HEK293 (cell line): ENCODE results near the gene ZBP1.

Experiments used
- CTCF ChIP-seq: fragments of 450-650 bp; formaldehyde crosslinking; IDR thresholded peaks from 2 replicates; pipeline ENCODE4 v1.5.1; 2016; ENCODE audit warnings: missing biosample characterization, missing genetic modification characterization
- PATZ1 ChIP-seq: fragments of 450-650 bp; formaldehyde crosslinking; IDR thresholded peaks from 2 replicates; pipeline ENCODE4 v1.5.1; 2016; ENCODE audit warnings: missing biosample characterization, missing genetic modification characterization
- REST ChIP-seq: fragments of 450-650 bp; formaldehyde crosslinking; IDR thresholded peaks from 2 replicates; pipeline ENCODE4 v1.5.1; 2016; ENCODE audit warnings: missing biosample characterization, missing genetic modification characterization
- YY1 ChIP-seq: fragments of 450-650 bp; formaldehyde crosslinking; IDR thresholded peaks from 2 replicates; pipeline ENCODE4 v1.5.1; 2018; ENCODE audit warnings: missing biosample characterization, missing genetic modification characterization
- ZBTB7A ChIP-seq: fragments of 450-650 bp; formaldehyde crosslinking; IDR thresholded peaks from 2 replicates; pipeline ENCODE4 v1.5.1; 2016; ENCODE audit warnings: low read depth, missing biosample characterization, missing genetic modification characterization
- ZNF214 ChIP-seq: fragments of 450-650 bp; formaldehyde crosslinking; IDR thresholded peaks from 2 replicates; pipeline ENCODE4 v1.5.1; 2017; ENCODE audit warnings: missing biosample characterization, mild to moderate bottlenecking, missing genetic modification characterization, borderline replicate concordance
- ZNF626 ChIP-seq: fragments of 450-650 bp; sonication (Bioruptor Pico); formaldehyde crosslinking; IDR thresholded peaks from 2 replicates; pipeline ENCODE4 v1.5.1; 2018; ENCODE audit warnings: missing biosample characterization, missing genetic modification characterization, inconsistent platforms
- ZNF776 ChIP-seq: fragments of 450-650 bp; formaldehyde crosslinking; IDR thresholded peaks from 2 replicates; pipeline ENCODE4 v1.5.0; 2017; ENCODE audit warnings: missing biosample characterization, missing genetic modification characterization, borderline replicate concordance
- TF ChIP-seq, protein P1 (sequence below): fragments of 450-650 bp; formaldehyde crosslinking; IDR thresholded peaks from 2 replicates; pipeline ENCODE4 v1.5.1; 2017; ENCODE audit warnings: missing biosample characterization, missing genetic modification characterization
- TF ChIP-seq, protein P2 (sequence below): fragments of 450-650 bp; formaldehyde crosslinking; IDR thresholded peaks from 2 replicates; pipeline ENCODE4 v1.5.1; 2016; ENCODE audit warnings: missing biosample characterization, missing genetic modification characterization

- TF ChIP-seq ZNF626 (tag by site-specific recombination) = no peak
- no peak for TF ChIP-seq CTCF
- no peak for TF ChIP-seq REST
- TF ChIP-seq, protein P1, sequence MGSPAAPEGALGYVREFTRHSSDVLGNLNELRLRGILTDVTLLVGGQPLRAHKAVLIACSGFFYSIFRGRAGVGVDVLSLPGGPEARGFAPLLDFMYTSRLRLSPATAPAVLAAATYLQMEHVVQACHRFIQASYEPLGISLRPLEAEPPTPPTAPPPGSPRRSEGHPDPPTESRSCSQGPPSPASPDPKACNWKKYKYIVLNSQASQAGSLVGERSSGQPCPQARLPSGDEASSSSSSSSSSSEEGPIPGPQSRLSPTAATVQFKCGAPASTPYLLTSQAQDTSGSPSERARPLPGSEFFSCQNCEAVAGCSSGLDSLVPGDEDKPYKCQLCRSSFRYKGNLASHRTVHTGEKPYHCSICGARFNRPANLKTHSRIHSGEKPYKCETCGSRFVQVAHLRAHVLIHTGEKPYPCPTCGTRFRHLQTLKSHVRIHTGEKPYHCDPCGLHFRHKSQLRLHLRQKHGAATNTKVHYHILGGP (tag by site-specific recombination) = no peak
- TF ChIP-seq ZBTB7A = no peak
- TF ChIP-seq, protein P2, sequence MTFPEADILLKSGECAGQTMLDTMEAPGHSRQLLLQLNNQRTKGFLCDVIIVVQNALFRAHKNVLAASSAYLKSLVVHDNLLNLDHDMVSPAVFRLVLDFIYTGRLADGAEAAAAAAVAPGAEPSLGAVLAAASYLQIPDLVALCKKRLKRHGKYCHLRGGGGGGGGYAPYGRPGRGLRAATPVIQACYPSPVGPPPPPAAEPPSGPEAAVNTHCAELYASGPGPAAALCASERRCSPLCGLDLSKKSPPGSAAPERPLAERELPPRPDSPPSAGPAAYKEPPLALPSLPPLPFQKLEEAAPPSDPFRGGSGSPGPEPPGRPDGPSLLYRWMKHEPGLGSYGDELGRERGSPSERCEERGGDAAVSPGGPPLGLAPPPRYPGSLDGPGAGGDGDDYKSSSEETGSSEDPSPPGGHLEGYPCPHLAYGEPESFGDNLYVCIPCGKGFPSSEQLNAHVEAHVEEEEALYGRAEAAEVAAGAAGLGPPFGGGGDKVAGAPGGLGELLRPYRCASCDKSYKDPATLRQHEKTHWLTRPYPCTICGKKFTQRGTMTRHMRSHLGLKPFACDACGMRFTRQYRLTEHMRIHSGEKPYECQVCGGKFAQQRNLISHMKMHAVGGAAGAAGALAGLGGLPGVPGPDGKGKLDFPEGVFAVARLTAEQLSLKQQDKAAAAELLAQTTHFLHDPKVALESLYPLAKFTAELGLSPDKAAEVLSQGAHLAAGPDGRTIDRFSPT = no peak
- no peak for TF ChIP-seq ZNF776 (tag by site-specific recombination)
- TF ChIP-seq PATZ1 (tag by site-specific recombination) = no peak
- no peak for TF ChIP-seq ZNF214 (tag by site-specific recombination)
- no peak for TF ChIP-seq YY1 (tag by site-specific recombination)
Observed at GRCh38 chr20:57595041-57596030, 24.9 kb downstream of the ZBP1 start.
